GM18498 (cell line): ENCODE results near the gene KLK15.

ENCODE experiments used
- ATAC-seq: cut with Tn5 transposase; IDR thresholded peaks from one replicate; pipeline ENCODE4 v1.9.1; 2021; ENCODE audit warnings: mild to moderate bottlenecking, moderate library complexity; ENCODE audit not compliant: unreplicated experiment

The KLK15 gene

GRCh38 chr19:50843701-50844221 is 10.4 kb upstream of the KLK15 start:
- ATAC-seq = no peak

GRCh38 chr19:50843205-50843604 is 9.8 kb upstream of the KLK15 start:
- no peak for ATAC-seq

- no peak for ATAC-seq
Measured at GRCh38 chr19:50842130-50842529, 8.8 kb upstream of the KLK15 start.

GRCh38 chr19:50839712-50840655 is 6.6 kb upstream of the KLK15 start:
- ATAC-seq = no peak

- no peak for ATAC-seq
Measured at GRCh38 chr19:50838239-50838638, 4.9 kb upstream of the KLK15 start.

GRCh38 chr19:50837300-50837699 is 3.9 kb upstream of the KLK15 start:
- no peak for ATAC-seq

GRCh38 chr19:50836543-50837195 is 3.3 kb upstream of the KLK15 start:
- ATAC-seq = no peak

GRCh38 chr19:50835785-50836542 is 2.6 kb upstream of the KLK15 start:
- ATAC-seq = no peak

- no peak for ATAC-seq
Measured at GRCh38 chr19:50835103-50835784, 1.9 kb upstream of the KLK15 start.

- no peak for ATAC-seq
Measured at GRCh38 chr19:50833802-50834167, 411 bp upstream of the KLK15 start.

- ATAC-seq = no peak
Measured at GRCh38 chr19:50832666-50833065, 708 bp downstream of the KLK15 start.

- no peak for ATAC-seq
Measured at GRCh38 chr19:50831026-50831396, 2.4 kb downstream of the KLK15 start.

GRCh38 chr19:50830266-50831025 is 2.9 kb downstream of the KLK15 start:
- no peak for ATAC-seq

- ATAC-seq = no peak
Measured at GRCh38 chr19:50829801-50830200, 3.6 kb downstream of the KLK15 start.

GRCh38 chr19:50827476-50827875 is 5.9 kb downstream of the KLK15 start:
- no peak for ATAC-seq

- ATAC-seq = no peak
Measured at GRCh38 chr19:50826492-50827240, 6.7 kb downstream of the KLK15 start.

GRCh38 chr19:50823389-50824042 is 9.9 kb downstream of the KLK15 start, which contains the start of gene KLK1:
Gene KLK1, minus strand, starts transcription at chr19:50823787. Its CDS starts 39 bp downstream, at chr19:50823748.
- ATAC-seq = no peak

- ATAC-seq = no peak
Measured at GRCh38 chr19:50822661-50823208, 10.6 kb downstream of the KLK15 start.
